ENCODE data around the gene KRTAP10-1. TPM values are rescaled to one million over a fixed set of nuclear protein-coding genes. Genes with fewer than 3 reads are reported as not detected.

The KRTAP10-1 gene
- total and polyA plus RNA-seq, 2 of the 8 experiments (the other 6 are each of a cell fraction or from before 2014, with no cell fraction given): 0.08 TPM; not detected in 1

DNA sequence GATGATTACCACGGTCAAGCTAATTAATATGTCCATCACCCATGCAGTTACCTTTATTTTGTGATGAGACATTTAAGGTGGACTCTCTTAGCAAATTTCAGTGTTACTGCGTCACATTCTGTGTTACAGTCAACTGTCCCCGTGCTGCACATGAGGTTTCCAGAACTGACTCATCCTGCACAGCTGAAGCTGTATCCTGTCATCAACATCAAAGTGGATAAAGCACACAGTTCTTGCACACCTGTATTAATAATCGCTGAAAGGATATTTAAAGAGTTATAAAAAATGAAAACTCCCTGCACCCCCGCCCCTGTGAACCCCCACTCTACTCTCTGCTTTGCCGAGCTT lies 43.8 kb upstream of the KRTAP10-1 start (continued):
- TF ChIP-seq, protein P1, sequence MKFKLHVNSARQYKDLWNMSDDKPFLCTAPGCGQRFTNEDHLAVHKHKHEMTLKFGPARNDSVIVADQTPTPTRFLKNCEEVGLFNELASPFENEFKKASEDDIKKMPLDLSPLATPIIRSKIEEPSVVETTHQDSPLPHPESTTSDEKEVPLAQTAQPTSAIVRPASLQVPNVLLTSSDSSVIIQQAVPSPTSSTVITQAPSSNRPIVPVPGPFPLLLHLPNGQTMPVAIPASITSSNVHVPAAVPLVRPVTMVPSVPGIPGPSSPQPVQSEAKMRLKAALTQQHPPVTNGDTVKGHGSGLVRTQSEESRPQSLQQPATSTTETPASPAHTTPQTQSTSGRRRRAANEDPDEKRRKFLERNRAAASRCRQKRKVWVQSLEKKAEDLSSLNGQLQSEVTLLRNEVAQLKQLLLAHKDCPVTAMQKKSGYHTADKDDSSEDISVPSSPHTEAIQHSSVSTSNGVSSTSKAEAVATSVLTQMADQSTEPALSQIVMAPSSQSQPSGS (IDR thresholded peaks at IDR 0.05; ENCODE audit: low read length): no peak

All from H1 (cell line).